Putamen (tissue), 1 donor: ENCODE measurements around the gene VRK2.
"Not testable (repeated sequence)": the region's sequence is repeated elsewhere in the genome, so short reads cannot be mapped to it uniquely, and the experiment has no call there.

Source experiments
- DNase-seq: peaks from one replicate; pipeline ENCODE4 v3.0.0-alpha.2; 2016; ENCODE audit warnings: low spot score

The VRK2 gene

GRCh38 chr2:58109481-58109880 lies 62.9 kb downstream of the VRK2 start:
- DNase-seq: no peak

GRCh38 chr2:58110765-58111164 lies 64.2 kb downstream of the VRK2 start:
- DNase-seq: no peak

- not testable (repeated sequence) for DNase-seq
Observed at GRCh38 chr2:58113563-58113962, 67.0 kb downstream of the VRK2 start.

GRCh38 chr2:58120626-58121229 lies 74.1 kb downstream of the VRK2 start:
- DNase-seq: no peak

- no peak for DNase-seq
Observed at GRCh38 chr2:58122040-58122439, 75.4 kb downstream of the VRK2 start.

- DNase-seq: no peak
Observed at GRCh38 chr2:58122540-58122939, 75.9 kb downstream of the VRK2 start.

GRCh38 chr2:58127111-58127510 lies 80.5 kb downstream of the VRK2 start:
- no peak for DNase-seq

GRCh38 chr2:58130238-58130637 lies 83.6 kb downstream of the VRK2 start:
- no peak for DNase-seq

GRCh38 chr2:58131191-58132011 lies 84.8 kb downstream of the VRK2 start:
- DNase-seq: peak; percentile 55

- DNase-seq: no peak
Observed at GRCh38 chr2:58133395-58133794, 86.8 kb downstream of the VRK2 start.

- no peak for DNase-seq
Observed at GRCh38 chr2:58135861-58136260, 89.3 kb downstream of the VRK2 start.

- no peak for DNase-seq
Observed at GRCh38 chr2:58137221-58137620, 90.6 kb downstream of the VRK2 start.

- DNase-seq: peak; percentile 59
Observed at GRCh38 chr2:58137856-58138255, 91.2 kb downstream of the VRK2 start.

GRCh38 chr2:58138396-58139030 lies 91.9 kb downstream of the VRK2 start:
- DNase-seq: no peak

- DNase-seq: no peak
Observed at GRCh38 chr2:58140508-58141072, 94.0 kb downstream of the VRK2 start.

- not testable (repeated sequence) for DNase-seq
Observed at GRCh38 chr2:58145769-58146168, 99.2 kb downstream of the VRK2 start.

- DNase-seq: peak; percentile 61
Observed at GRCh38 chr2:58146707-58147106, 100.1 kb downstream of the VRK2 start.

- DNase-seq: no peak
Observed at GRCh38 chr2:58155160-58155778, 108.7 kb downstream of the VRK2 start.

- DNase-seq: no peak
Observed at GRCh38 chr2:58156780-58157179, 110.2 kb downstream of the VRK2 start.

- DNase-seq: no peak
Observed at GRCh38 chr2:58157754-58158153, 111.1 kb downstream of the VRK2 start.

GRCh38 chr2:58158481-58158880 lies 111.9 kb downstream of the VRK2 start:
- DNase-seq: no peak

GRCh38 chr2:58163913-58164312 lies 117.3 kb downstream of the VRK2 start:
- no peak for DNase-seq
